MM.1S (cell line): ENCODE data around the gene KCNIP4.

ENCODE experiments used
- EZH2 ChIP-seq: fragments of 300-600 bp; sonication (generic); optimal IDR thresholded peaks from 2 replicates; pipeline ENCODE3; 2017; ENCODE audit warnings: low read depth, mild to moderate bottlenecking, antibody characterized with exemption, low read length, mixed read lengths
- EZH2phosphoT487 ChIP-seq: fragments of 300-600 bp; sonication (generic); IDR thresholded peaks from 2 replicates; pipeline ENCODE4 v1.6.1; 2018; ENCODE audit warnings: antibody characterized with exemption, low read length
- TF ChIP-seq, protein P1 (sequence below): fragments of 300-600 bp; sonication (generic); IDR thresholded peaks from 2 replicates; pipeline ENCODE4 v1.5.1; 2016; ENCODE audit warnings: antibody characterized with exemption, low read length, mixed read lengths

- TF ChIP-seq, protein P1, sequence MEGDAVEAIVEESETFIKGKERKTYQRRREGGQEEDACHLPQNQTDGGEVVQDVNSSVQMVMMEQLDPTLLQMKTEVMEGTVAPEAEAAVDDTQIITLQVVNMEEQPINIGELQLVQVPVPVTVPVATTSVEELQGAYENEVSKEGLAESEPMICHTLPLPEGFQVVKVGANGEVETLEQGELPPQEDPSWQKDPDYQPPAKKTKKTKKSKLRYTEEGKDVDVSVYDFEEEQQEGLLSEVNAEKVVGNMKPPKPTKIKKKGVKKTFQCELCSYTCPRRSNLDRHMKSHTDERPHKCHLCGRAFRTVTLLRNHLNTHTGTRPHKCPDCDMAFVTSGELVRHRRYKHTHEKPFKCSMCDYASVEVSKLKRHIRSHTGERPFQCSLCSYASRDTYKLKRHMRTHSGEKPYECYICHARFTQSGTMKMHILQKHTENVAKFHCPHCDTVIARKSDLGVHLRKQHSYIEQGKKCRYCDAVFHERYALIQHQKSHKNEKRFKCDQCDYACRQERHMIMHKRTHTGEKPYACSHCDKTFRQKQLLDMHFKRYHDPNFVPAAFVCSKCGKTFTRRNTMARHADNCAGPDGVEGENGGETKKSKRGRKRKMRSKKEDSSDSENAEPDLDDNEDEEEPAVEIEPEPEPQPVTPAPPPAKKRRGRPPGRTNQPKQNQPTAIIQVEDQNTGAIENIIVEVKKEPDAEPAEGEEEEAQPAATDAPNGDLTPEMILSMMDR: no peak
- TF ChIP-seq EZH2phosphoT487: no peak
- TF ChIP-seq EZH2: no peak
Measured at GRCh38 chr4:21795091-21795490, 153.5 kb downstream of the KCNIP4 start.
